GM21360 (cell line): ENCODE data around the gene LRRFIP1.
A peak's percentile ranks its signal among the peaks of the same experiment; 100 is the strongest.
"Not testable (repeated sequence)": the region's sequence is repeated elsewhere in the genome, so short reads cannot be mapped to it uniquely, and the experiment has no call there.

Experiments
- ATAC-seq: cut with Tn5 transposase; IDR thresholded peaks from one replicate; pipeline ENCODE4 v1.9.1; 2021; ENCODE audit warnings: mild to moderate bottlenecking, moderate library complexity; ENCODE audit not compliant: unreplicated experiment

LRRFIP1 gene

DNA sequence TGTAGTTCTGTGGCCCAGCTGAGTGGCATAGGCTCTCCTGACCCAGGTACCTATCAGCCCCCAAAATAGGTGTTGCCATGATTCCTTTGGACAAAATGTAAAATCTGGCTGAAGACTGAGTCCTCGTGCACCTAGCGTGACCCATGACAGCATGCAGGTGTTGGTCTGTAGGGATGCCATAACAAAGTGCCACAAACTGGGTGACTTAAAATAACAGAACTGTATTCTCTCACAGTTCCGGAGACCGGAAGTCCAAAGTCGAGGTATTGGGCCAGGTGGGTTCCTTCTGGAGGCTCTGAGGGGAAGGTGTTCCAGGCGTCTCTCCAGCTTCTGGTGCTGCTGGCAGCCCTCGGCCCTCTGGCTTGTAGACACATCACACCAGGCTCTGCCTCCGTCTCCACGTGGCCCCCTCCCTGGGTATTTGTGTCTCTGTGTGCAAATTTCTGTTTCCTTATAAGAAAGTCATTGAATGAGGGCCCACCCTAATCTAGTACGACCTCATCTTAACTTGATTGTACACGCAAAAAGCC, 34.5 kb downstream of the LRRFIP1 start:
- no peak for ATAC-seq

GRCh38 chr2:237662671-237663093, 35.3 kb downstream of the LRRFIP1 start:
- ATAC-seq = no peak

DNA sequence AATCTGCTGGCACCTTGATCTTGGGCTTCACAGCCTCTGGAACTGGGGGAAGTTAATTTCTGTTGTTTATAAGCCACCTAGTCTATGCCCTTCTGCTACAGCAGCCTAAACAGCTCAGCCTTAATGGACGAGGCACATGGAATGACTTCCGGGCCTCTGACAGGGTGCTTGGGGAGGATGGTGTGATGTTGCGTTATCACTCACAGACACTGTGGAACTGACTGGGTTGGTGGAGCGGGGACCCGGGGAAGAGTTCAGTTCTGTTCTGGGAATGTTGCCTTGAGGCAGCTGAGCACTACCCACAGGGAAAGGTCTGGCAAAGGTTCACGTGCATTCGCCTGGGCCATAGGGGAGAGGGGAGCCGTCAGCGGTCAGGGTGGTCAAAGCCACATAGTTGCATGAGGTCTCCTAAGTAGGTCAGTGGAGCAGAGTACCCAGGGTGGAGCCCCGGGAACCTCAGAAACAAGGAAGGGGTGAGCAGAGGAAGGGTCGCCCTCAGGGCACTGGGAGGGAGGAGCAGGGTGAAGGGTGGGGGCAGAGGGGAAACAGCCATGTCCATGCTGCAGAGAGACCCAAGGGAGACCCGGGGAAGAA, 36.2 kb downstream of the LRRFIP1 start:
- no peak for ATAC-seq

- ATAC-seq = no peak
These were observed 36.8 kb downstream of the LRRFIP1 start for GRCh38 chr2:237664151-237664550.

DNA sequence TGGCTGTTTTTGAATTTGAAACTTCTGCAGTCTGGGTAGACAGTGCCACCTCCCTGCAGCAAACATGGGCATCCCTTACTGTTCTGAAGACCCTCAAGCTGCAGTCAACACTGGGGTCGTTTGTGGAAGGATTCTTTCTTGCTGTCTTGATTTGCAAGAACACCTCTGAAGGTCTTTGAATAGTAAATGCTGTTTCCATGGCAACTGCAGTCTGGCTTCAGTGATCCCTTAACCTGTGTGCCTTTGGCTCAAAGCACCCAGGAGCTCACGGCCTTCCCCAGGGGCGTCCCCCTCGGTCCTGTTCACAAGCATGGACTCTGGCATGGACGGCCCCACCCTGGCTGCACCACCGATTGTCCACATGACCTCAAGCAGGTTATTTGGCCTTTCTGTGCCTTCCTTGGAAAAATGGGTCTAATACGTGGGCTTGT, 38.3 kb downstream of the LRRFIP1 start:
- ATAC-seq = no peak

DNA sequence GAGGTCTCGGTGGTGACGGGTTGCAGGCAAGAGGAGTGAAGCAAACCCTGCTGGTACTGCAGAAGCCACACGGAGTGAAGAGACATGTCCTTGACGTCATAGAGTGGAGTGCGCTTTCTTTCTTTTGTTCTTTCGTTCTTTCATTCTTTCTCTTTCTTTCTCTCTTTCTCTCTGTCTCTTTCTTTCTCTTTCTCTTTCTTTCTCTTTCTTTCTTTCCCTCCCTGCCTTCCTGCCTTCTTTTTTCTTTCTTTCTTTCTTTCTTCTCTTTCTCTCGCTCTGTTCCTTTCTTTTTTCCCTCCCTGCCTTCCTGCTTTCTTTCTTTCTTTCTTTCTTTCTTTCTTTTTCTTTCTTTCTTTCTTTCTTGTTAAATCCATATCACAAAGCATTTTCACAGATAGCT, 39.2 kb downstream of the LRRFIP1 start:
- ATAC-seq = no peak

GRCh38 chr2:237667050-237667576, 39.7 kb downstream of the LRRFIP1 start:
- not testable (repeated sequence) for ATAC-seq

- no peak for ATAC-seq
These were observed 40.5 kb downstream of the LRRFIP1 start for GRCh38 chr2:237667893-237668292.

GRCh38 chr2:237668440-237668839, 41.1 kb downstream of the LRRFIP1 start:
- ATAC-seq = no peak

DNA sequence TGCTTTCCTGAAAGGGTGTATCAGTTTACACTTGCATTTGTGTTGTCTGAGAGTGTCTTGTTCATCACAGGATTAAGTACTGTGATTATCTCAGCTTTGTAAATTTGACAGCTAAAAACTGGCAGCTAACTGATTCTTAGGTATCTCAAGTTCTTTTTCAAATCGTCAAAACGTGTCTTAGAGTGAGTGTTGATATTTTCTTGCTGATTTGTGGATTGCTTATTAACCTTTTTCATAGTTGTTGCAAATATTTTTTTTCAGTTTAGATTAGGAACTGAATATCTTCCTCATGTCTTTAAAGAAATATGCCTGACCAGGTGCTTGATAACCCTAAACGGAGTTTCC, 41.9 kb downstream of the LRRFIP1 start:
- ATAC-seq = no peak

GRCh38 chr2:237669628-237670392, 42.4 kb downstream of the LRRFIP1 start:
- ATAC-seq = peak; percentile 48

DNA sequence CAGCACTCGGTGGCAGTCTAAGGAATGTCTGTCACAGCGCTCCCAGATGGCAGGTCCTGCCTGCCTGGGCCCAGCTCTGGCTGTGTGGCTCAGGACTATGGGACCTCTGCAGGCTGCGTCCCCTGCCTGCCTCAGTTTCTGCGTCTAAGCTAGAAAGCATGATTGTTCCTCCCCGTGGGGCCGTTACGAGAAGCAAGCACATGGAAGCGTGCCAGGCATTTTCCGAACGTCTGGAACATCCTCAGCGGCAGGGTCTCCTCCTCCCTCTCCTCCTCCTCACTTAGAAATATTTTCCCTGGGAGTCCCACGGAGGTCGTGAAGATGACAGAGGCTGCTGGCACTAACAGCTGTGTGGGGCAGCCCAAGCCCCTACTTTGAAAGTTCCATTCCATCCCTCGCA, 43.3 kb downstream of the LRRFIP1 start:
- ATAC-seq = no peak

- no peak for ATAC-seq
These were observed 44.2 kb downstream of the LRRFIP1 start for GRCh38 chr2:237671466-237672138.

DNA sequence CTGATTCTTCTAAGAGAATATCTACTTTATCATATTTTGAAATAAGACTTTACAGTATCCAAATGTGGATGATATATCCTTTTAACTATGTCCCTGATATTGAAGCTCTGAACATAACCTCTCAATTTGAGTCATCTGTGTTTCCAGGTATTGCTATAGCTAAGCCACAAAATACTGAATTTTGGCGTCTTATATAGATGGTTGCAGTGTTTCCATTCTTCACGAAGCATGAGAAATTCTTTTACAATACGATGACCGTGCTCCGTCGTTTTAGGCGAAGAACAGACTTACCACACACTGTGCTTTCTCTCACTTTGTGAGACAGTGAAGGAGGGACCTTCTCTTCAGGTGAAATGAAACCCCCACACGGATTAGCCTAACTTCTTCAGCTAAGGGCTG, 45.3 kb downstream of the LRRFIP1 start:
- no peak for ATAC-seq

DNA sequence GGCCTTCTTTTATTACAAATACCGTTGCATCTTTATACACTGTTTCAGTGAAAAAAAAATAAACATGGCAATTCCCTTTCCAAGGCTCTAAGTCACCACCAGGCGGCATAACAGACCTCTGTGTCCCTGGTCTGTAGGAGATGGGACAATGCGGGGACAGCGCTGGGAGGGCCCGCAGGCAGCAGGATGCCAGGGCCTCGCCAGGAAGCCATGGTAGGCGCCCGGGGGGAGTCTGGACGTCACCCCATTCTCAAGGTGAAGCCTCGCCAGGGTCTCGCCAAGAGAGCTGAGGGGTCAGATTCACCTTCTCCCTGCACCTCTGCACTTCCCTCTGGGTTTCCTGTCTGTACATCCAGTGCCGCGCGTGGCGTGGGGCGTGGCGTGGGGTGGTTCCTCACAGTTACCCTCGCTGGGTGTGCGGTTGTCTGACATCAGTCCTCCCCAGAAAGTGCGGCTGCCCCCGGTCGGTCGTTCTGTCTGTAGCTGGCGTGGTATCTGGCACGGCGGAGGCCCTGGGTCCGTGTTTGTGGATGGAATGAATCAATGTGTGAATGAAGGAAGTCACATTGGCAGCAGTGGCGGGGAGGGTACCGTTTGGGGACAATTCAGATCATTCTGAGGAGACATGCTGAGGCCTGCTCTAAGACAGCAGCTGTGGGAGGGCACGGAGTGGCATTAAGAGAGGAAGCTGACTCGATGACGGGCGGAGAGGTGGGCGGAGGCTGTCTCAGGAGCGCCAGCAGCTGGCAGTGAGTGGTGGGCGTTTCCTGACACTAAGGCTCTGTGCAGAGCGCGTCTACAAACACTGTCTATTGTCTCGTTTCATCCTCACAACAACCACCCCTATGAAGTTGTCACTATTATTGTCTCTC, 46.0 kb downstream of the LRRFIP1 start:
- no peak for ATAC-seq

DNA sequence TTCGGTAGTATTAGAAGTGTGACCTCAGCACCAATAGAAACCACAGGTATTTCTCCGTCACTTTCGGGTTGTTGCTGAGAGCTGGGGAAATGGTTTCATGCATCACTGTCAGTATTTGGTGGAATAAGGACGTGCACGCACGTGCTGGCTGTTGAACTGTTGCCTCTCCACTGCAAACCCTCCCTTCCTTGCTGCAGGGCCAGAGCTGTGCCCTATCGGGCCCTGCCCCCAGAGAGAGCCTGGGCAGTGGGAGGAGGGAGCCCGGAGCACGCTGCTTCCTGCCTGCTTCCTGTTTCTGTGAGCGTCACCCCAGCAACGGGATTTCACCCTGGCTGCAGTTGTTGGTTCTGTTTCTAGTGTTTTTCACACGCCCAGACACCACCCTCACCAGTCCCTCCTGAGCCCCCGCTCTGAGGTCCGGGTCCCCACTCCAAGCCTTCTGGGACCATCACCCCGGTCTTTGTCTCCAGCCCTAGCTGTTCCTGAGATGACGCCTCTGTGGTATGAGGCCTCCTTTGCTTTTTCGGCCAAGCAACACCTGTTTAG, 47.4 kb downstream of the LRRFIP1 start:
- peak; percentile 80 for ATAC-seq

DNA sequence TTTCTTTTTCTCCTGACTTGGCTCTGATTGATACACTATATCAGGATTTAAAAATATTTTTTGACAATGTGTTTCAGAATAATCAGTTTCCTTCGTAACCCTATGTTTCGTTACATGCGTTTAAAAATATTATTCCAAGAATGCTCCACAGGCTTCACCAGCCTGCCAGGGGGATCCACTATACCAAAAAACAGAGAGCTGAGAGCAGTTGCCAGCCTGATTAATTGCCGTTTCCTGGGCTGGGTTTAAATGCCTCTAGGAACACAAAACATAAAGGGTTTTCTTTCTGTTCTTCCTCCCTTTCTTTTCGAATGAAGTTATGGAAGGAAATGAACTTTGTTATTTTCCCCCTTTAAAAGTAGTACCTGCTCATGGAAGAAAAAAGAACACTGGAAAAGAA, 47.9 kb downstream of the LRRFIP1 start:
- no peak for ATAC-seq

GRCh38 chr2:237680702-237681478, 53.5 kb downstream of the LRRFIP1 start:
- no peak for ATAC-seq

DNA sequence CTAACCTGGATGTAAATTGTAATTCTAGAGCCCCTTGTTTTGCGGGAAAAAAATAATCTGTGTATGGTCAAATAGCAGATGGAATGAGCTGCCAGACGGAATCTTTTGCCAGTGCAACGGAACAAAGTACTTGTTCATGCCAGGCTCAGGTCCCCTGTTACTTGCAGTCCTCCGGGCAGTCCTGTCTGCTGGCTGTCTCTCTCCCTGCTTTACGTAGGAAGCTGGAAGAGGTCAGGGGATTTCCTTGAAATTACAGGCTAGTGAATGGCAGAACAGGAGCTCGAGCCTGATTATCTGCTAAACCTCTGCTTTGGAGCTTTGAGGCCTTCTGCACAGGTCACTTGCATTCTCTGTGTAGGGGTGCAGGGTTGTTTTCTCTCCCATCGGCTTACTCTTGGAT, 54.8 kb downstream of the LRRFIP1 start:
- ATAC-seq = no peak
